Subcutaneous abdominal adipose tissue (tissue), 5 donors: ENCODE measurements around the gene NMU.
"Not testable (repeated sequence)": the region's sequence is repeated elsewhere in the genome, so short reads cannot be mapped to it uniquely, and the experiment has no call there.

Experiments
- H3K27ac ChIP-seq: one replicate; pipeline ENCODE4 v1.7.0; 2013; ENCODE audit warnings: low read depth, mild to moderate bottlenecking, inconsistent platforms, low read length, moderate library complexity
- H3K27me3 ChIP-seq, 5 donors: one replicate each; pipeline ENCODE4 v1.7.0; 2013; ENCODE audit warnings: low read length in 5 of 5, inconsistent platforms in 1 of 5; ENCODE audit not compliant: control insufficient read depth in 5 of 5, insufficient read depth in 4 of 5
- H3K36me3 ChIP-seq, 5 donors: one replicate each; pipeline ENCODE4 v1.7.0; 2013; ENCODE audit warnings: low read length in 5 of 5; ENCODE audit not compliant: control insufficient read depth in 5 of 5, insufficient read depth in 5 of 5
- H3K4me1 ChIP-seq, 5 donors: one replicate each; pipeline ENCODE4 v1.7.0; 2013; ENCODE audit warnings: low read length in 5 of 5, mild to moderate bottlenecking in 3 of 5, moderate library complexity in 1 of 5; ENCODE audit not compliant: control insufficient read depth in 5 of 5, insufficient read depth in 5 of 5
- H3K4me3 ChIP-seq, 5 donors: one replicate each; pipeline ENCODE4 v1.7.0; 2013; ENCODE audit warnings: low read length in 5 of 5, low read depth in 1 of 5
- H3K9ac ChIP-seq, 5 donors: one replicate each; pipeline ENCODE4 v1.7.0; 2013; ENCODE audit warnings: low read length in 5 of 5, mild to moderate bottlenecking in 4 of 5, moderate library complexity in 3 of 5
- H3K9me3 ChIP-seq, 5 donors: one replicate each; pipeline ENCODE4 v1.7.0; 2013; ENCODE audit warnings: low read length in 5 of 5; ENCODE audit not compliant: control insufficient read depth in 5 of 5
- donor health status: healthy.
- donor health status: healthy.
- donor health status: healthy.
- donor health status: healthy.
- donor health status: healthy.

Gene NMU

GRCh38 chr4:55635741-55636655 lies at the start of gene NMU:
Gene NMU (minus strand): TSS chr4:55636298. CDS start chr4:55636192, 106 bp downstream.
- no peaks in the 10 kb centered on the region for H3K9me3 ChIP-seq
- H3K4me3 ChIP-seq, result peak within 1 kb of the TSS; percentile 36 to 59 (median 50)
- peaks cover 19 to 28% (median 27%) of the 10 kb centered on the region in 5 donors for H3K27me3 ChIP-seq
- H3K4me1 ChIP-seq, result peaks cover 0 to 22% (median 18%) of the 10 kb centered on the region in 5 donors
- H3K36me3 ChIP-seq, result no peaks in the 10 kb centered on the region
- no peak within 1 kb of the TSS for H3K9ac ChIP-seq
- no peak within 1 kb of the TSS for H3K27ac ChIP-seq

- H3K27me3 ChIP-seq, result no peaks in the 10 kb centered on the region
- no peaks in the 10 kb centered on the region for H3K9me3 ChIP-seq
- H3K36me3 ChIP-seq, result no peaks in the 10 kb centered on the region
- no peaks in the 10 kb centered on the region for H3K4me1 ChIP-seq
- H3K9ac ChIP-seq, result no peak overlapping the region
- no peak overlapping the region for H3K27ac ChIP-seq
- no peak overlapping the region for H3K4me3 ChIP-seq
These were observed 48.2 kb upstream of the NMU start for GRCh38 chr4:55684276-55684675.

GRCh38 chr4:55682797-55683196 lies 46.7 kb upstream of the NMU start:
- H3K9ac ChIP-seq, H3K27me3 ChIP-seq, H3K9me3 ChIP-seq, H3K36me3 ChIP-seq, H3K4me1 ChIP-seq, H3K27ac ChIP-seq, H3K4me3 ChIP-seq: not testable (repeated sequence)

- H3K27ac ChIP-seq, result no peak overlapping the region
- H3K27me3 ChIP-seq, result no peaks in the 10 kb centered on the region
- peaks cover 0 to 2% (median 0%) of the 10 kb centered on the region in 5 donors for H3K9me3 ChIP-seq
- no peak overlapping the region for H3K9ac ChIP-seq
- no peaks in the 10 kb centered on the region for H3K36me3 ChIP-seq
- H3K4me1 ChIP-seq, result no peaks in the 10 kb centered on the region
- no peak overlapping the region for H3K4me3 ChIP-seq
These were observed 46.2 kb upstream of the NMU start for GRCh38 chr4:55682295-55682694.

- H3K27ac ChIP-seq, result no peak overlapping the region
- peaks cover 0 to 2% (median 0%) of the 10 kb centered on the region in 5 donors for H3K9me3 ChIP-seq
- H3K9ac ChIP-seq, result no peak overlapping the region
- no peaks in the 10 kb centered on the region for H3K36me3 ChIP-seq
- no peaks in the 10 kb centered on the region for H3K4me1 ChIP-seq
- H3K4me3 ChIP-seq, result no peak overlapping the region
- H3K27me3 ChIP-seq, result no peaks in the 10 kb centered on the region
These were observed 45.3 kb upstream of the NMU start for GRCh38 chr4:55681430-55681829.

- peaks cover 0 to 2% (median 0%) of the 10 kb centered on the region in 5 donors for H3K9me3 ChIP-seq
- no peak overlapping the region for H3K27ac ChIP-seq
These were observed 39.2 kb upstream of the NMU start for GRCh38 chr4:55675196-55675793.

GRCh38 chr4:55673424-55673823 lies 37.3 kb upstream of the NMU start:
- Histone ChIP-seq H3K9me3 (no peaks in the 10 kb centered on the region), H3K4me1 (peaks cover 2 to 9% (median 8%) of the 10 kb centered on the region in 5 donors), H3K36me3 (no peaks in the 10 kb centered on the region), H3K9ac (no peak overlapping the region), H3K27me3 (no peaks in the 10 kb centered on the region), H3K4me3 (no peak overlapping the region), H3K27ac (no peak overlapping the region)

More at GRCh38 chr4:55675196-55675793, 39.2 kb upstream of the NMU start:
- Histone ChIP-seq H3K36me3 (no peaks in the 10 kb centered on the region), H3K4me1 (peaks cover 2 to 9% (median 8%) of the 10 kb centered on the region in 5 donors), H3K9ac (no peak overlapping the region), H3K27me3 (no peaks in the 10 kb centered on the region), H3K4me3 (no peak overlapping the region)

- Histone ChIP-seq H3K9me3 (no peaks in the 10 kb centered on the region), H3K4me1 (peaks cover 2 to 9% (median 8%) of the 10 kb centered on the region in 5 donors), H3K27ac (no peak overlapping the region), H3K27me3 (no peaks in the 10 kb centered on the region), H3K36me3 (no peaks in the 10 kb centered on the region), H3K9ac (no peak overlapping the region), H3K4me3 (no peak overlapping the region)
These were observed 35.6 kb upstream of the NMU start for GRCh38 chr4:55671667-55672066.

- no peak overlapping the region for H3K27ac ChIP-seq
- no peaks in the 10 kb centered on the region for H3K27me3 ChIP-seq
- H3K4me1 ChIP-seq, result peaks cover 2 to 9% (median 8%) of the 10 kb centered on the region in 5 donors
- no peak overlapping the region for H3K9ac ChIP-seq
- H3K9me3 ChIP-seq, result no peaks in the 10 kb centered on the region
- no peaks in the 10 kb centered on the region for H3K36me3 ChIP-seq
- no peak overlapping the region for H3K4me3 ChIP-seq
These were observed 34.6 kb upstream of the NMU start for GRCh38 chr4:55670695-55671094.

GRCh38 chr4:55668449-55668848 lies 32.4 kb upstream of the NMU start:
- H3K27me3 ChIP-seq, result no peaks in the 10 kb centered on the region
- no peaks in the 10 kb centered on the region for H3K36me3 ChIP-seq
- no peaks in the 10 kb centered on the region for H3K4me1 ChIP-seq
- no peak overlapping the region for H3K9ac ChIP-seq
- no peak overlapping the region for H3K4me3 ChIP-seq
- H3K27ac ChIP-seq, result no peak overlapping the region
- H3K9me3 ChIP-seq, result no peaks in the 10 kb centered on the region
